ENCODE results near the gene UBE2O.
"Not testable (repeated sequence)": the region's sequence is repeated elsewhere in the genome, so short reads cannot be mapped to it uniquely, and the experiment has no call there.

UBE2O gene

GRCh38 chr17:76360461-76360860, 92.5 kb downstream of the UBE2O start (continued):
- no peak for TF ChIP-seq TSHZ2 (CRISPR knock-in tag; IDR thresholded peaks at IDR 0.05)
- no peak for TF ChIP-seq TOX (CRISPR knock-in tag; IDR thresholded peaks at IDR 0.05; ENCODE audit: borderline replicate concordance)
- no peak for TF ChIP-seq POU6F1 (CRISPR knock-in tag; IDR thresholded peaks at IDR 0.05; ENCODE audit: borderline replicate concordance, low read depth)
- TF ChIP-seq PPARA (CRISPR knock-in tag; IDR thresholded peaks at IDR 0.05; ENCODE audit: borderline replicate concordance) = no peak
- TF ChIP-seq BACH2 (CRISPR knock-in tag; IDR thresholded peaks at IDR 0.05; ENCODE audit: borderline replicate concordance) = no peak

GRCh38 chr17:76359776-76360175, 93.2 kb downstream of the UBE2O start:
- ATAC-seq = not testable (repeated sequence)

GRCh38 chr17:76359375-76359774, 93.6 kb downstream of the UBE2O start:
- TF ChIP-seq ESRRG (CRISPR knock-in tag; IDR thresholded peaks at IDR 0.05) = no peak
- TF ChIP-seq GLIS3 (CRISPR knock-in tag; IDR thresholded peaks at IDR 0.05) = no peak
- no peak for TF ChIP-seq ZFP3 (CRISPR knock-in tag; IDR thresholded peaks at IDR 0.05)
- no peak for TF ChIP-seq ZNF8 (CRISPR knock-in tag; IDR thresholded peaks at IDR 0.05)
- TF ChIP-seq CSDC2 (CRISPR knock-in tag; IDR thresholded peaks at IDR 0.05) = no peak
- no peak for TF ChIP-seq RARB (CRISPR knock-in tag; IDR thresholded peaks at IDR 0.05)
- no peak for TF ChIP-seq ISL1 (CRISPR knock-in tag; IDR thresholded peaks at IDR 0.05)
- no peak for TF ChIP-seq CSRNP3 (CRISPR knock-in tag; IDR thresholded peaks at IDR 0.05)
- no peak for TF ChIP-seq SNAI2 (CRISPR knock-in tag; IDR thresholded peaks at IDR 0.05)
- TF ChIP-seq ZC3H10 (CRISPR knock-in tag; IDR thresholded peaks at IDR 0.05) = no peak
- no peak for TF ChIP-seq TCF4 (CRISPR knock-in tag; IDR thresholded peaks at IDR 0.05; ENCODE audit: borderline replicate concordance)
- TF ChIP-seq OSR1 (CRISPR knock-in tag; IDR thresholded peaks at IDR 0.05) = no peak
- TF ChIP-seq PPARA (CRISPR knock-in tag; IDR thresholded peaks at IDR 0.05; ENCODE audit: borderline replicate concordance) = no peak
- no peak for TF ChIP-seq PATZ1 (CRISPR knock-in tag; IDR thresholded peaks at IDR 0.05; ENCODE audit: borderline replicate concordance)
- TF ChIP-seq ZNF565 (CRISPR knock-in tag; conservative IDR thresholded peaks at IDR 0.05; ENCODE audit: low read depth) = no peak
- no peak for TF ChIP-seq CREB5 (CRISPR knock-in tag; IDR thresholded peaks at IDR 0.05; ENCODE audit: low read depth)
- TF ChIP-seq TSHZ2 (CRISPR knock-in tag; IDR thresholded peaks at IDR 0.05) = no peak
- no peak for TF ChIP-seq ZFP30 (CRISPR knock-in tag; IDR thresholded peaks at IDR 0.05)
- no peak for ATAC-seq
